Lower lobe of right lung (tissue), 2 donors: Measurements from ENCODE around the gene DTNB. TPM values are rescaled to one million over a fixed set of nuclear protein-coding genes. Genes with fewer than 3 reads are reported as not detected.

ENCODE experiments used
- ATAC-seq, 2 donors: fragments of 200-7000 bp; cut with Tn5 transposase; one replicate each; pipeline ENCODE4 v1.9.1; 2020 to 2022; ENCODE audit warnings: mild to moderate bottlenecking in 2 of 2, moderate library complexity in 2 of 2
- DNase-seq: peaks from one replicate; pipeline ENCODE4 v3.0.0-alpha.2; 2020
- H3K27ac ChIP-seq: fragments of 200-600 bp; one replicate; pipeline ENCODE4 v1.8.0; 2022
- H3K27me3 ChIP-seq: fragments of 200-600 bp; one replicate; pipeline ENCODE4 v1.8.0; 2022; ENCODE audit warnings: low read depth
- H3K36me3 ChIP-seq: fragments of 200-600 bp; one replicate; pipeline ENCODE4 v1.8.0; 2022; ENCODE audit warnings: mild to moderate bottlenecking
- H3K4me1 ChIP-seq: fragments of 200-600 bp; one replicate; pipeline ENCODE4 v1.8.0; 2022
- H3K4me3 ChIP-seq: fragments of 200-600 bp; one replicate; pipeline ENCODE4 v1.8.0; 2022; ENCODE audit warnings: mild to moderate bottlenecking
- H3K9me3 ChIP-seq: fragments of 200-600 bp; one replicate; pipeline ENCODE4 v1.8.0; 2022
- intact Hi-C: fragments of 100-400 bp; cut with DNase I; formaldehyde crosslinking; loops from one replicate; pipeline ENCODE4 v1.11.0; 2022
- total RNA-seq: library from RNA; stranded (reverse); fragmentation: NEBNext Ultra II Directional; extraction: Animal tissue kit (Norgen Biotek cat#: 25700); gene quantifications from one replicate; pipeline ENCODE4 v1.2.1, GENCODE V29; 2021
- TF ChIP-seq, protein P1 (sequence below): fragments of 200-600 bp; IDR thresholded peaks from one replicate; pipeline ENCODE4 v1.8.0; 2022; ENCODE audit warnings: antibody characterized with exemption, mild to moderate bottlenecking
- donor health status: DM: no; HTN: yes; CAD: no; lungs with severe emphysema.

The DTNB gene
- total RNA-seq, 1 donor from 2014 or later, result 32.9 TPM

GRCh38 chr2:25482341-25482740, 191.0 kb downstream of the DTNB start:
- no peak overlapping the region for H3K27ac ChIP-seq
- H3K27me3 ChIP-seq, result no peaks in the 10 kb centered on the region
- H3K4me1 ChIP-seq, result peaks cover 4% of the 10 kb centered on the region
- TF ChIP-seq, protein P1, sequence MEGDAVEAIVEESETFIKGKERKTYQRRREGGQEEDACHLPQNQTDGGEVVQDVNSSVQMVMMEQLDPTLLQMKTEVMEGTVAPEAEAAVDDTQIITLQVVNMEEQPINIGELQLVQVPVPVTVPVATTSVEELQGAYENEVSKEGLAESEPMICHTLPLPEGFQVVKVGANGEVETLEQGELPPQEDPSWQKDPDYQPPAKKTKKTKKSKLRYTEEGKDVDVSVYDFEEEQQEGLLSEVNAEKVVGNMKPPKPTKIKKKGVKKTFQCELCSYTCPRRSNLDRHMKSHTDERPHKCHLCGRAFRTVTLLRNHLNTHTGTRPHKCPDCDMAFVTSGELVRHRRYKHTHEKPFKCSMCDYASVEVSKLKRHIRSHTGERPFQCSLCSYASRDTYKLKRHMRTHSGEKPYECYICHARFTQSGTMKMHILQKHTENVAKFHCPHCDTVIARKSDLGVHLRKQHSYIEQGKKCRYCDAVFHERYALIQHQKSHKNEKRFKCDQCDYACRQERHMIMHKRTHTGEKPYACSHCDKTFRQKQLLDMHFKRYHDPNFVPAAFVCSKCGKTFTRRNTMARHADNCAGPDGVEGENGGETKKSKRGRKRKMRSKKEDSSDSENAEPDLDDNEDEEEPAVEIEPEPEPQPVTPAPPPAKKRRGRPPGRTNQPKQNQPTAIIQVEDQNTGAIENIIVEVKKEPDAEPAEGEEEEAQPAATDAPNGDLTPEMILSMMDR, result no peak
- no peak for ATAC-seq
- H3K9me3 ChIP-seq, result no peaks in the 10 kb centered on the region
- H3K4me3 ChIP-seq, result no peak overlapping the region
- no peaks in the 10 kb centered on the region for H3K36me3 ChIP-seq
- intact Hi-C loops, result no loop called here
- DNase-seq, result no peak

- Histone ChIP-seq H3K36me3 (no peaks in the 10 kb centered on the region), H3K4me1 (peaks cover 4% of the 10 kb centered on the region), H3K9me3 (no peaks in the 10 kb centered on the region), H3K4me3 (no peak overlapping the region), H3K27me3 (no peaks in the 10 kb centered on the region), H3K27ac (no peak overlapping the region)
- no peak for ATAC-seq
- DNase-seq, result no peak
- TF ChIP-seq, protein P1, result no peak
- intact Hi-C loops, result no loop called here
Observed at GRCh38 chr2:25481381-25482300, 191.7 kb downstream of the DTNB start.

DNA sequence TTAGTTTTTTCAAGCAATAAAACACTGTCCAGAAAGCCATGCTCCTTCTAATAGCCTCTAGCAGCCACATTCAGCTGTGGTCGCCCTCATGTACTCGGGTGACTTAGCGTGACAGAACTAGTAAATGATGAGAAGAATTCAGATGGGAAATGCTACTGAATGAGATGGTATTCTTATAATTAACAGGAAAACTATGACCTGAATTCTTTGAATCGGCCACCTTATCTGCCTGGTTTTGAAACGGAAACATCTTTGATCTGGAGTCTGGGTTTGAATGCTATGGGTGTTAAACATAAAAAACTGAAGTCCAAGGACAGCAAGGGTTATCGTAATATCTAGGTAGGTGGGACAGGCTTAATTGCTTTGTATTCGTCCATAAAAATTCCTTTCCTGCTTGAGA, 192.8 kb downstream of the DTNB start:
- Histone ChIP-seq H3K27me3 (no peaks in the 10 kb centered on the region), H3K4me3 (no peak overlapping the region), H3K4me1 (peaks cover 4% of the 10 kb centered on the region), H3K9me3 (no peaks in the 10 kb centered on the region), H3K27ac (no peak overlapping the region), H3K36me3 (no peaks in the 10 kb centered on the region)
- TF ChIP-seq, protein P1, result no peak
- intact Hi-C loops, result no loop called here
- ATAC-seq, result no peak
- DNase-seq, result no peak

DNA sequence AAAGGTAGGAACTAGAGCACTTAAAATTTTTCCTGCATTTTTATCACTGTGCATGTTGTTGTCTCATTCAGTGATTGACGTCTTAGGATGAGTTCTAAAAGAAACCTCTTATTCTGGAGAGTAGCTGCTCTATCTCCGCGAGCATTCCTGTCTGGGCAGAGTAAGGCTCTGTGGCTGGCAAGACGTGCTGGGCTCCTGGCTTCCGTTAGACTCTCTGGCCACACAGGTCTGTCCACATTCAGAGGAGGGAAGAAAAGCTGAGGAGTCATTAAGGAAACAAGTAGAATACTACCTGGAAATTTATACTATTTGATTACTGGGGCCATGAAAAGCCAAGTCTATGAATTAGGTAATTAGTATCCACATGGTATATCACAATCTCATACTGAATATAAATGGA, 193.6 kb downstream of the DTNB start:
- Histone ChIP-seq H3K4me1 (peaks cover 4% of the 10 kb centered on the region), H3K27ac (no peak overlapping the region), H3K36me3 (no peaks in the 10 kb centered on the region), H3K27me3 (no peaks in the 10 kb centered on the region), H3K9me3 (peaks cover 5% of the 10 kb centered on the region), H3K4me3 (no peak overlapping the region)
- intact Hi-C loops, result no loop called here
- DNase-seq, result no peak
- TF ChIP-seq, protein P1, result no peak
- ATAC-seq, result no peak

GRCh38 chr2:25478736-25479135, 194.6 kb downstream of the DTNB start:
- TF ChIP-seq, protein P1, result no peak
- DNase-seq (no peak), ATAC-seq (no peak)
- Histone ChIP-seq H3K4me3 (no peak overlapping the region), H3K27ac (no peak overlapping the region), H3K9me3 (peaks cover 5% of the 10 kb centered on the region), H3K27me3 (no peaks in the 10 kb centered on the region), H3K36me3 (no peaks in the 10 kb centered on the region), H3K4me1 (peaks cover under 1% of the 10 kb centered on the region)
- intact Hi-C loops, result no loop called here
